HepG2 (cell line): ENCODE results near the gene KCNT1. TPM values are rescaled to one million over a fixed set of nuclear protein-coding genes. Genes with fewer than 3 reads are reported as not detected.

ENCODE experiments used
- ATAC-seq: fragments of 200-7000 bp; cut with Tn5 transposase; 3 replicates; pipeline ENCODE4 v1.9.1; 2020; ENCODE audit warnings: mild to moderate bottlenecking, moderate library complexity
- BruUV-seq: library from RNA; stranded (reverse); fragments of 400-500 nt; replicated peaks from 2 replicates; lab custom pipeline; 2021; lab: Mats Ljungman, UMichigan
- CTCF ChIA-PET: fragments of 300-600 bp; formaldehyde crosslinking; extraction: SDS; loops from one replicate; lab custom pipeline; 2021; ENCODE audit warnings: low total read pairs, inconsistent platforms, low intra/inter-chr PET ratio; lab: Yijun Ruan, JAX
- POLR2A ChIA-PET: fragments of 350-600 bp; sonication (Branson Sonifier 250); formaldehyde crosslinking; loops from one replicate; lab custom pipeline; 2020; ENCODE audit warnings: antibody characterized with exemption, inconsistent platforms; lab: Yijun Ruan, JAX
- DNase-seq: peaks from one replicate; pipeline ENCODE4 v3.0.0-alpha.2; 2015; ENCODE audit warnings: low spot score
- FAIRE-seq: peaks from 3 replicates; lab custom pipeline; 2011; peaks lifted over from hg19 to GRCh38; lab: Jason Lieb, UNC
- H2AFZ ChIP-seq: one replicate; pipeline ENCODE4 v1.6.1; 2011; ENCODE audit warnings: low read length, inconsistent platforms
- H3K27ac ChIP-seq: fragments of 300-600 bp; 3 replicates; pipeline ENCODE4 v1.8.0; 2011; ENCODE audit warnings: mixed run types, mild to moderate bottlenecking, mixed read lengths, low read length, inconsistent platforms; ENCODE audit not compliant: insufficient read depth; ENCODE audit errors: extremely low read length
- H3K27me3 ChIP-seq, 2 experiments: fragments of 200-600 bp in 1 of 2; 2 replicates in 1 of 2; 3 replicates in 1 of 2; pipeline versions ENCODE4 v1.6.0 to v1.8.0; 2011; ENCODE audit warnings: low read length in 2 of 2, mild to moderate bottlenecking in 2 of 2, moderate library complexity in 2 of 2, inconsistent platforms in 1 of 2; ENCODE audit not compliant: insufficient read depth in 2 of 2, control insufficient read depth in 1 of 2
- H3K36me3 ChIP-seq, 2 experiments: fragments of 200-600 bp in 1 of 2; replicated peaks in 1 of 2; 2 replicates in 1 of 2; 3 replicates in 1 of 2; pipeline versions ENCODE4 v1.5.1 to v1.8.0; 2011; ENCODE audit warnings: low read length in 2 of 2, inconsistent platforms in 1 of 2; ENCODE audit not compliant: insufficient read depth in 2 of 2, control insufficient read depth in 1 of 2
- H3K4me1 ChIP-seq: 2 replicates; pipeline ENCODE4 v1.5.1; 2012; ENCODE audit warnings: low read length, inconsistent platforms; ENCODE audit not compliant: insufficient read depth
- H3K4me2 ChIP-seq: 2 replicates; pipeline ENCODE4 v1.6.0; 2011; ENCODE audit warnings: low read depth, low read length, inconsistent platforms
- H3K4me3 ChIP-seq, 3 experiments: fragments of 200-600 bp in 1 of 3; sonication (generic), shearing (Covaris generic) in 1 of 3; replicated peaks in 1 of 3; 2 replicates each; pipeline ENCODE4 v1.5.1; 2011 to 2016; ENCODE audit warnings: low read length in 3 of 3, inconsistent platforms in 2 of 3, low read depth in 2 of 3, mild to moderate bottlenecking in 2 of 3, control low read depth in 1 of 3, mixed read lengths in 1 of 3; ENCODE audit not compliant: insufficient read depth in 1 of 3
- H3K79me2 ChIP-seq: one replicate; pipeline ENCODE4 v1.6.1; 2011; ENCODE audit warnings: low read length, inconsistent platforms; ENCODE audit not compliant: insufficient read depth
- H3K9ac ChIP-seq: 2 replicates; pipeline ENCODE4 v1.6.0; 2011; ENCODE audit warnings: mild to moderate bottlenecking, low read depth, low read length, inconsistent platforms; ENCODE audit not compliant: insufficient read depth
- H3K9me3 ChIP-seq: 2 replicates; pipeline ENCODE4 v1.5.1; 2012; ENCODE audit warnings: mild to moderate bottlenecking, low read length
- H4K20me1 ChIP-seq: 2 replicates; pipeline ENCODE4 v1.6.0; 2011; ENCODE audit warnings: inconsistent platforms, mild to moderate bottlenecking, low read length, moderate library complexity; ENCODE audit not compliant: insufficient read depth
- HOMEZ ChIP-seq: IDR thresholded peaks from 2 replicates; pipeline ENCODE4 v1.6.1; 2016; ENCODE audit warnings: low read depth
- IKZF1 ChIP-seq: fragments of 450-650 bp; IDR thresholded peaks from 2 replicates; pipeline ENCODE4 v1.7.1; 2016
- ZMYM4 ChIP-seq: sonication (generic); formaldehyde crosslinking; IDR thresholded peaks from 2 replicates; pipeline ENCODE4 v1.8.1; 2023; ENCODE audit warnings: mild to moderate bottlenecking, missing genetic modification reagents
- ZNF430 ChIP-seq: sonication (generic); formaldehyde crosslinking; IDR thresholded peaks from 2 replicates; pipeline ENCODE4 v1.9.0; 2021; ENCODE audit warnings: mild to moderate bottlenecking, missing genetic modification reagents
- ZNF710 ChIP-seq: sonication (generic); formaldehyde crosslinking; IDR thresholded peaks from 2 replicates; pipeline ENCODE4 v1.5.0; 2020; ENCODE audit warnings: mild to moderate bottlenecking, missing genetic modification reagents, borderline replicate concordance
- WGBS: methylation state at CpG from one replicate; pipeline ENCODE4 v1.1.6; 2017; ENCODE audit warnings: low lambda C conversion rate; 5-methylcytosine and 5-hydroxymethylcytosine counted together
- in situ Hi-C: cut with HindIII; loops from 2 replicates; pipeline ENCODE4 v1.10.0; 2017; ENCODE audit warnings: low pct_unique_long_range_greater_than_20kb; ENCODE audit not compliant: extremely low pct_ligation_motif_present
- intact Hi-C: fragments of 100-400 bp; cut with micrococcal nuclease; formaldehyde crosslinking; loops from one replicate; pipeline ENCODE4 v1.10.0; 2022; ENCODE audit not compliant: unreplicated experiment
- polyA plus RNA-seq, 8 experiments: library from polyadenylated mRNA; depleted of rRNA in 3 of 8; stranded (reverse) in 7 of 8; unstranded in 1 of 8; fragments of >200 nt; fragmentation: Illumina TruSeq in 4 of 8; extraction: Trizol in 4 of 8; gene quantifications; 2 replicates each; pipeline versions ENCODE4 v1.2.1 to v1.2.3, GENCODE V29; 2011 to 2016; ENCODE audit warnings: low read depth in 4 of 8, missing spikeins in 1 of 8, mixed read lengths in 1 of 8; ENCODE audit not compliant: insufficient read depth in 1 of 8
- total RNA-seq, 5 experiments: library from RNA; depleted of rRNA; stranded (reverse); fragments of >200 nt; fragmentation: Illumina TruSeq; extraction: Trizol; gene quantifications; 2 replicates each; pipeline ENCODE4 v1.2.3, GENCODE V29; 2016; ENCODE audit warnings: low read depth in 1 of 5
- TF ChIP-seq, protein P1 (sequence below): sonication (generic); formaldehyde crosslinking; IDR thresholded peaks from 2 replicates; pipeline ENCODE4 v1.9.0; 2021; ENCODE audit warnings: mild to moderate bottlenecking, missing genetic modification reagents

The KCNT1 gene
- total and polyA plus RNA-seq, 2 of the 13 experiments (the other 11 are each of a cell fraction or from before 2014, with no cell fraction given), result not detected

DNA sequence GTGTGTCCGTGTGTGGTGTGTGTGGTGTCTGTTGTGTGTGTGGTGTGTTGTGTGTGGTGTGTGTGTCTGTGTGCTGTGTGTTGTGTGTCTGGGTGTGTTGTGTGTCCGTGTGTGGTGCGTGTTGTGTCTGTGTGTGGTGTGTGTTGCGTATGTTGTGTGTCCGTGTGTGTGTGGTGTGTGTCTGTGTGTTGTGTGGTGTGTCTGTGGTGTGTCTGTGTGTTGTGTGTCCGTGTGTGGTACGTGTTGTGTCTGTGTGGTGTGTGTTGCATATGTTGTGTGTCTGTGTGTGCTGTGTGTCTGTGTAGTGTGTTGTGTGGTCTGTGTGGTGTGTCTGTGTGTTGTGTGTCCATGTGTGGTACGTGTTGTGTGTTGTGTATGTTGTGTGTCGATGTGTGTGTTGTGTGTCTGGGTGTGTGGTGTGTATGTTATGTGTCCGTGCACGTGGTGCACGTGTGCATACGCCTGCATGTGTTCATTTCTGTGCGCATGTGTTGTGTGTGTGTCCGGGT lies 72.3 kb downstream of the KCNT1 start (continued):
- TF ChIP-seq, protein P1, sequence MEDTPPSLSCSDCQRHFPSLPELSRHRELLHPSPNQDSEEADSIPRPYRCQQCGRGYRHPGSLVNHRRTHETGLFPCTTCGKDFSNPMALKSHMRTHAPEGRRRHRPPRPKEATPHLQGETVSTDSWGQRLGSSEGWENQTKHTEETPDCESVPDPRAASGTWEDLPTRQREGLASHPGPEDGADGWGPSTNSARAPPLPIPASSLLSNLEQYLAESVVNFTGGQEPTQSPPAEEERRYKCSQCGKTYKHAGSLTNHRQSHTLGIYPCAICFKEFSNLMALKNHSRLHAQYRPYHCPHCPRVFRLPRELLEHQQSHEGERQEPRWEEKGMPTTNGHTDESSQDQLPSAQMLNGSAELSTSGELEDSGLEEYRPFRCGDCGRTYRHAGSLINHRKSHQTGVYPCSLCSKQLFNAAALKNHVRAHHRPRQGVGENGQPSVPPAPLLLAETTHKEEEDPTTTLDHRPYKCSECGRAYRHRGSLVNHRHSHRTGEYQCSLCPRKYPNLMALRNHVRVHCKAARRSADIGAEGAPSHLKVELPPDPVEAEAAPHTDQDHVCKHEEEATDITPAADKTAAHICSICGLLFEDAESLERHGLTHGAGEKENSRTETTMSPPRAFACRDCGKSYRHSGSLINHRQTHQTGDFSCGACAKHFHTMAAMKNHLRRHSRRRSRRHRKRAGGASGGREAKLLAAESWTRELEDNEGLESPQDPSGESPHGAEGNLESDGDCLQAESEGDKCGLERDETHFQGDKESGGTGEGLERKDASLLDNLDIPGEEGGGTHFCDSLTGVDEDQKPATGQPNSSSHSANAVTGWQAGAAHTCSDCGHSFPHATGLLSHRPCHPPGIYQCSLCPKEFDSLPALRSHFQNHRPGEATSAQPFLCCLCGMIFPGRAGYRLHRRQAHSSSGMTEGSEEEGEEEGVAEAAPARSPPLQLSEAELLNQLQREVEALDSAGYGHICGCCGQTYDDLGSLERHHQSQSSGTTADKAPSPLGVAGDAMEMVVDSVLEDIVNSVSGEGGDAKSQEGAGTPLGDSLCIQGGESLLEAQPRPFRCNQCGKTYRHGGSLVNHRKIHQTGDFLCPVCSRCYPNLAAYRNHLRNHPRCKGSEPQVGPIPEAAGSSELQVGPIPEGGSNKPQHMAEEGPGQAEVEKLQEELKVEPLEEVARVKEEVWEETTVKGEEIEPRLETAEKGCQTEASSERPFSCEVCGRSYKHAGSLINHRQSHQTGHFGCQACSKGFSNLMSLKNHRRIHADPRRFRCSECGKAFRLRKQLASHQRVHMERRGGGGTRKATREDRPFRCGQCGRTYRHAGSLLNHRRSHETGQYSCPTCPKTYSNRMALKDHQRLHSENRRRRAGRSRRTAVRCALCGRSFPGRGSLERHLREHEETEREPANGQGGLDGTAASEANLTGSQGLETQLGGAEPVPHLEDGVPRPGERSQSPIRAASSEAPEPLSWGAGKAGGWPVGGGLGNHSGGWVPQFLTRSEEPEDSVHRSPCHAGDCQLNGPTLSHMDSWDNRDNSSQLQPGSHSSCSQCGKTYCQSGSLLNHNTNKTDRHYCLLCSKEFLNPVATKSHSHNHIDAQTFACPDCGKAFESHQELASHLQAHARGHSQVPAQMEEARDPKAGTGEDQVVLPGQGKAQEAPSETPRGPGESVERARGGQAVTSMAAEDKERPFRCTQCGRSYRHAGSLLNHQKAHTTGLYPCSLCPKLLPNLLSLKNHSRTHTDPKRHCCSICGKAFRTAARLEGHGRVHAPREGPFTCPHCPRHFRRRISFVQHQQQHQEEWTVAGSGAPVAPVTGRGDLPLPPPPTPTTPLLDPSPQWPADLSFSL, result peak; percentile 99

- no peak for DNase-seq
- ATAC-seq, result no peak
- H3K27me3 ChIP-seq, result peaks cover 11 to 69% of the 10 kb centered on the region in 2 experiments
- no peaks in the 10 kb centered on the region for H3K9me3 ChIP-seq
- H4K20me1 ChIP-seq, result no peaks in the 10 kb centered on the region
- no peaks in the 10 kb centered on the region for H3K36me3 ChIP-seq
- no TSS peak for BruUV-seq
- H3K79me2 ChIP-seq, result no peaks in the 10 kb centered on the region
- no peak overlapping the region for H3K27ac ChIP-seq
- no peaks in the 10 kb centered on the region for H3K4me1 ChIP-seq
- CTCF ChIA-PET, result no interaction called here
- WGBS, result 7% methylated on average over 3 of the region's 24 CpGs
- in situ Hi-C loops (no loop called here), intact Hi-C loops (no loop called here)
- H3K9ac ChIP-seq, result no peak overlapping the region
- no peak overlapping the region for H3K4me3 ChIP-seq
- no peak overlapping the region for H2AFZ ChIP-seq
- POLR2A ChIA-PET, result no interaction called here
- FAIRE-seq, result no peak
- no peak overlapping the region for H3K4me2 ChIP-seq
- no peak for TF ChIP-seq ZNF430
- TF ChIP-seq IKZF1, result no peak
- no peak for TF ChIP-seq HOMEZ (CRISPR knock-in tag)
- no peak for TF ChIP-seq ZNF710 (CRISPR knock-in tag)
- TF ChIP-seq ZMYM4 (CRISPR knock-in tag), result no peak
Measured at GRCh38 chr9:135774794-135775525, 73.0 kb downstream of the KCNT1 start.
